Stomach (tissue), 9 donors: Measurements from ENCODE around the gene KIF6. TPM values are rescaled to one million over a fixed set of nuclear protein-coding genes. Genes with fewer than 3 reads are reported as not detected.
A peak's percentile ranks its signal among the peaks of the same experiment; 100 is the strongest.

ENCODE experiments used
- DNase-seq, 2 donors: peaks; one replicate each; pipeline versions ENCODE4 v3.0.0 to v3.0.0-alpha.2; 2013 to 2019
- H3K27ac ChIP-seq, 5 donors: fragments of 200-600 bp in 4 of 5; sonication (generic) in 4 of 5; one replicate each; pipeline ENCODE4 v1.5.1; 2013 to 2019; ENCODE audit warnings: mild to moderate bottlenecking in 1 of 5, moderate library complexity in 1 of 5
- H3K27me3 ChIP-seq, 3 donors: fragments of 200-600 bp; sonication (generic); one replicate each; pipeline ENCODE4 v1.5.1; 2017 to 2019; ENCODE audit warnings: mixed run types in 1 of 3
- H3K36me3 ChIP-seq, 4 donors: fragments of 200-600 bp; sonication (generic); 1 replicate in 3 of 4; 2 replicates in 1 of 4; pipeline ENCODE4 v1.5.1; 2016 to 2019
- H3K4me1 ChIP-seq, 4 donors: fragments of 200-600 bp; sonication (generic); one replicate each; pipeline ENCODE4 v1.5.1; 2016 to 2019
- H3K4me3 ChIP-seq, 4 donors: fragments of 200-600 bp; sonication (generic) in 3 of 4; one replicate each; pipeline ENCODE4 v1.5.1; 2016 to 2019; ENCODE audit warnings: mild to moderate bottlenecking in 1 of 4
- H3K9me3 ChIP-seq, 4 donors: fragments of 200-600 bp; sonication (generic); one replicate each; pipeline ENCODE4 v1.5.1; 2016 to 2019
- CTCF ChIP-seq, 7 experiments: fragments of 450-650 bp in 4 of 7; fragments of 200-600 bp in 3 of 7; sonication (generic) in 3 of 7; IDR thresholded peaks; one replicate each; pipeline ENCODE4 v1.5.1; 2016 to 2019; ENCODE audit warnings: antibody characterized with exemption in 7 of 7, control low read depth in 2 of 7, mild to moderate bottlenecking in 1 of 7
- EP300 ChIP-seq: sonication (generic); formaldehyde crosslinking; IDR thresholded peaks from one replicate; pipeline ENCODE4 v1.6.1; 2017; ENCODE audit warnings: antibody characterized with exemption
- POLR2A ChIP-seq, 4 donors: fragments of 450-650 bp; IDR thresholded peaks; one replicate each; pipeline ENCODE4 v1.6.1; 2016; ENCODE audit warnings: antibody characterized with exemption in 4 of 4, control low read depth in 2 of 4, mild to moderate bottlenecking in 1 of 4, moderate library complexity in 1 of 4
- POLR2AphosphoS5 ChIP-seq, 3 donors: sonication (generic); formaldehyde crosslinking; IDR thresholded peaks; one replicate each; pipeline ENCODE4 v1.6.1; 2016; ENCODE audit warnings: antibody characterized with exemption in 3 of 3
- WGBS, 5 donors: extraction: QIAGEN DNeasy Blood & Tissue Kit in 3 of 5; methylation state at CpG; one replicate each; pipeline versions ENCODE4 v1.1.5 to v1.1.7; 2013 to 2018; 5-methylcytosine and 5-hydroxymethylcytosine counted together
- intact Hi-C: fragments of 100-400 bp; cut with DNase I; formaldehyde crosslinking; loops from one replicate; pipeline ENCODE4 v1.15.1; 2023; ENCODE audit warnings: low total_unique reads
- polyA plus RNA-seq, 3 donors: library from polyadenylated mRNA; stranded (reverse); fragments of 200-250 nt; gene quantifications; one replicate each; pipeline ENCODE4 v1.2.3, GENCODE V29; 2013
- total RNA-seq, 5 donors: library from RNA; depleted of rRNA; stranded (reverse); fragments of >200 nt; gene quantifications; one replicate each; pipeline versions ENCODE4 v1.1.0 to v1.2.3, GENCODE V29; 2014 to 2016
- donor health status: healthy with polysubstance abuse.
- donor health status: Bipolar disorder and iron deficiency.
- donor health status: healthy.

The KIF6 gene
- total and polyA plus RNA-seq, 8 donors = 0.25 to 9.8 (median 0.37) TPM; not detected in 3

- Histone ChIP-seq H3K4me1 (no peaks in the 10 kb centered on the region), H3K27ac (no peak overlapping the region), H3K9me3 (no peaks in the 10 kb centered on the region), H3K4me3 (no peak overlapping the region), H3K27me3 (no peaks in the 10 kb centered on the region), H3K36me3 (no peaks in the 10 kb centered on the region)
- DNase-seq = no peak
- intact Hi-C loops = no loop called here
- whole genome bisulfite sequencing, 5 donors = 69 to 88% (median 72%) methylated on average over 3 of the region's 3 CpGs
- no peak for TF ChIP-seq POLR2A (IDR thresholded peaks at IDR 0.05)
- no peak for TF ChIP-seq POLR2AphosphoS5 (IDR thresholded peaks at IDR 0.05)
- TF ChIP-seq CTCF (IDR thresholded peaks at IDR 0.05) = no peak
- no peak for TF ChIP-seq EP300
These were observed 357.5 kb downstream of the KIF6 start for GRCh38 chr6:39367700-39368099.

DNA sequence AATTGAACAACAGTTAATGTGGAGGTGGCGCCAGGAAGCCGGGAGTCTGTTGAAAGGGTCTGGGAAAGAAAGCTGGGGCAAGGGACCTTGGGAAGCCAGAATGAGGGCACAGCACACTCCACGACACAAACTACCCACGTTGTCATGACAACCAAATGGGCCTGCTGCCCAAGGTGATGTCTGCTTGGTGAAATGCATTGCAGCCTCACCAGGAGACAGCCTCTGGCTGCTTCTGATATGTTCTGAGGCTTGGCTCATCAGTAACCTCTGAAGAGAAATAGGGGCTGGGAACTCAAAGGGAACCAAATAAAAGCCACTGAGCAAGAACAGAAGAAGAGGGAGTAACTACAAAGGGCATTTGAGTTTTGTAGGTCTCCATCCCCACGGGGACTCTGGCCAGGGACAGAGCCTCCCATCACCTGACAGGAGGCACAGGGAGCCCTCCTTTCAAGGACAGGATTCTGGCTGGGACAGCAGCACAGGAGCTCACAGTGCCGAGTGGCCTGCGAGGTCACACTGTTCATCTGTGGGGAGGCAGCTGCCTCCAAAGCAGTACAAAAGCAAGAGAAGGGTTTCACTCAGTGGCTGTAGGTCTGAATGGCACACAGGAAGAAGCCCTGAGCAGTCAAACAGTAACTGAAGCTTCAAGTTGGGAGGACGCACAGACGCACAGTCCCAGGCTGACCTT is 358.1 kb downstream of the KIF6 start:
- intact Hi-C loops = no loop called here
- DNase-seq = peak in 1 of 2 donors; percentile 38
- Histone ChIP-seq H3K27me3 (no peaks in the 10 kb centered on the region), H3K9me3 (no peaks in the 10 kb centered on the region), H3K4me1 (peaks cover 0 to 4% (median 3%) of the 10 kb centered on the region in 4 donors), H3K36me3 (no peaks in the 10 kb centered on the region), H3K4me3 (no peak overlapping the region), H3K27ac (no peak overlapping the region)
- WGBS, 5 donors = 69 to 82% (median 76%) methylated on average over 9 of the region's 9 CpGs
- no peak for TF ChIP-seq CTCF (IDR thresholded peaks at IDR 0.05)
- TF ChIP-seq POLR2A (IDR thresholded peaks at IDR 0.05) = no peak
- no peak for TF ChIP-seq POLR2AphosphoS5 (IDR thresholded peaks at IDR 0.05)
- no peak for TF ChIP-seq EP300

GRCh38 chr6:39365281-39366074 is 359.7 kb downstream of the KIF6 start:
- TF ChIP-seq EP300 = no peak
- no peak for TF ChIP-seq CTCF (IDR thresholded peaks at IDR 0.05)
- TF ChIP-seq POLR2AphosphoS5 (IDR thresholded peaks at IDR 0.05) = no peak
- TF ChIP-seq POLR2A (IDR thresholded peaks at IDR 0.05) = no peak
- Histone ChIP-seq H3K4me3 (no peak overlapping the region), H3K36me3 (no peaks in the 10 kb centered on the region), H3K27me3 (peaks cover 0 to 4% (median 0%) of the 10 kb centered on the region in 3 donors), H3K4me1 (peaks cover 0 to 9% (median 8%) of the 10 kb centered on the region in 4 donors), H3K27ac (no peak overlapping the region), H3K9me3 (no peaks in the 10 kb centered on the region)
- 80 to 88% (median 86%) methylated on average over 12 to 13 of the region's 13 CpGs for WGBS, 5 donors
- DNase-seq = no peak
- intact Hi-C loops = no loop called here

DNA sequence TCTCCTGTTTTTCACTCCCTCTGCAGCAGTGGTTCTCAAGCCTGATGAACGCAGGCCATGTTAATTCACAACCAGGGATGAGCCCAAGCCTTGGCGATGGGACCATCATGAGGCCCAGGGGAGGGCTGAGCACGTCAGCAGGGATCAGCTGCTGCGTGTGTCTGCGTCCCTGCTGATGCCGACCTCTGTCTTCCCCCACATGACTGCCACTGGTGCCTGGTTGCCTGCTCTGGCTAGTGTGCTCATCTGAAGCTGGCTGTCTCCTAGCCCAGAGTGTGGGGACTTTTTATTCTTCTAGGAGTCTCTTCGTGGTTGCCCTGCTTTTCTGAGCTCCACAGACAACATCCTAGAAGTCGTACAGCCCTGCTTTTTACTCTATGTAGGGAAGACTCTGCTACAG is 361.9 kb downstream of the KIF6 start:
- H3K4me1 ChIP-seq = peaks cover 0 to 9% (median 8%) of the 10 kb centered on the region in 4 donors
- no peaks in the 10 kb centered on the region for H3K36me3 ChIP-seq
- TF ChIP-seq POLR2A (IDR thresholded peaks at IDR 0.05) (no peak), POLR2AphosphoS5 (IDR thresholded peaks at IDR 0.05) (no peak), CTCF (IDR thresholded peaks at IDR 0.05) (no peak), EP300 (no peak)
- H3K4me3 ChIP-seq = no peak overlapping the region
- no peaks in the 10 kb centered on the region for H3K9me3 ChIP-seq
- 83 to 87% (median 85%) methylated on average over 8 of the region's 8 CpGs for WGBS, 5 donors
- peaks cover 0 to 4% (median 0%) of the 10 kb centered on the region in 3 donors for H3K27me3 ChIP-seq
- no peak overlapping the region for H3K27ac ChIP-seq
- intact Hi-C loops = no loop called here
- no peak for DNase-seq
